ENCODE data around the gene ARHGAP8.
"Not testable (repeated sequence)": the region's sequence is repeated elsewhere in the genome, so short reads cannot be mapped to it uniquely, and the experiment has no call there.

Gene ARHGAP8

GRCh38 chr22:44838316-44839016, 86.1 kb downstream of the ARHGAP8 start:
- no peak for DNase-seq

- no peak for DNase-seq
Measured at GRCh38 chr22:44839061-44839460, 86.7 kb downstream of the ARHGAP8 start.

- DNase-seq = no peak
Measured at GRCh38 chr22:44839721-44840120, 87.3 kb downstream of the ARHGAP8 start.

GRCh38 chr22:44840611-44841322, 88.4 kb downstream of the ARHGAP8 start:
- DNase-seq = no peak

- DNase-seq = no peak
Measured at GRCh38 chr22:44842417-44842816, 90.0 kb downstream of the ARHGAP8 start.

- no peak for DNase-seq
Measured at GRCh38 chr22:44845191-44845590, 92.8 kb downstream of the ARHGAP8 start.

GRCh38 chr22:44845796-44846720, 93.7 kb downstream of the ARHGAP8 start:
- no peak for DNase-seq

GRCh38 chr22:44846726-44847275, 94.4 kb downstream of the ARHGAP8 start:
- DNase-seq = no peak

- DNase-seq = no peak
Measured at GRCh38 chr22:44847380-44847779, 95.0 kb downstream of the ARHGAP8 start.

GRCh38 chr22:44847892-44848291, 95.5 kb downstream of the ARHGAP8 start:
- no peak for DNase-seq

- DNase-seq = no peak
Measured at GRCh38 chr22:44848296-44848741, 95.9 kb downstream of the ARHGAP8 start.

GRCh38 chr22:44848791-44849420, 96.5 kb downstream of the ARHGAP8 start:
- no peak for DNase-seq

- no peak for DNase-seq
Measured at GRCh38 chr22:44850946-44851345, 98.6 kb downstream of the ARHGAP8 start.

GRCh38 chr22:44854641-44855040, 102.3 kb downstream of the ARHGAP8 start:
- not testable (repeated sequence) for DNase-seq

- no peak for DNase-seq
Measured at GRCh38 chr22:44855855-44856254, 103.5 kb downstream of the ARHGAP8 start.

GRCh38 chr22:44858819-44859218, 106.4 kb downstream of the ARHGAP8 start:
- not testable (repeated sequence) for DNase-seq

GRCh38 chr22:44859641-44860040, 107.3 kb downstream of the ARHGAP8 start:
- DNase-seq = no peak

GRCh38 chr22:44860311-44860710, 107.9 kb downstream of the ARHGAP8 start:
- no peak for DNase-seq

- DNase-seq = no peak
Measured at GRCh38 chr22:44861245-44861644, 108.9 kb downstream of the ARHGAP8 start.

- no peak for DNase-seq
Measured at GRCh38 chr22:44862281-44862680, 109.9 kb downstream of the ARHGAP8 start.

GRCh38 chr22:44862981-44863860, 110.8 kb downstream of the ARHGAP8 start:
- no peak for DNase-seq

All from activated T-cell treated with anti-CD3 and anti-CD28 coated beads, Interleukin-2, amount 50 U/mL, for 1 hour (primary cell).